NCI-H226 (cell line): Measurements from ENCODE around the gene GLB1L3.
"Not testable (repeated sequence)": the region's sequence is repeated elsewhere in the genome, so short reads cannot be mapped to it uniquely, and the experiment has no call there.

Experiments used
- DNase-seq: peaks from one replicate; pipeline ENCODE4 v3.0.0-alpha.2; 2015

GLB1L3 gene

GRCh38 chr11:134276396-134277182 is 410 bp downstream of the GLB1L3 start:
- no peak for DNase-seq

- no peak for DNase-seq
Observed at GRCh38 chr11:134277183-134278001, 1.2 kb downstream of the GLB1L3 start.

GRCh38 chr11:134278356-134278755 is 2.2 kb downstream of the GLB1L3 start:
- no peak for DNase-seq

GRCh38 chr11:134281635-134282034 is 5.5 kb downstream of the GLB1L3 start:
- not testable (repeated sequence) for DNase-seq

- no peak for DNase-seq
Observed at GRCh38 chr11:134282121-134283045, 6.2 kb downstream of the GLB1L3 start.

- no peak for DNase-seq
Observed at GRCh38 chr11:134283461-134284230, 7.5 kb downstream of the GLB1L3 start.

GRCh38 chr11:134284349-134284748 is 8.2 kb downstream of the GLB1L3 start:
- not testable (repeated sequence) for DNase-seq

GRCh38 chr11:134287561-134287960 is 11.4 kb downstream of the GLB1L3 start:
- DNase-seq = no peak

- no peak for DNase-seq
Observed at GRCh38 chr11:134288486-134288885, 12.3 kb downstream of the GLB1L3 start.

- no peak for DNase-seq
Observed at GRCh38 chr11:134289167-134289566, 13.0 kb downstream of the GLB1L3 start.

- no peak for DNase-seq
Observed at GRCh38 chr11:134289789-134290188, 13.6 kb downstream of the GLB1L3 start.

GRCh38 chr11:134290646-134291045 is 14.5 kb downstream of the GLB1L3 start:
- no peak for DNase-seq

GRCh38 chr11:134291196-134291595 is 15.0 kb downstream of the GLB1L3 start:
- DNase-seq = no peak

- no peak for DNase-seq
Observed at GRCh38 chr11:134292661-134293060, 16.5 kb downstream of the GLB1L3 start.

- no peak for DNase-seq
Observed at GRCh38 chr11:134293119-134294113, 17.2 kb downstream of the GLB1L3 start.

- DNase-seq = no peak
Observed at GRCh38 chr11:134294664-134295063, 18.5 kb downstream of the GLB1L3 start.

GRCh38 chr11:134312223-134312622 is 36.0 kb downstream of the GLB1L3 start:
- no peak for DNase-seq

- no peak for DNase-seq
Observed at GRCh38 chr11:134312807-134313206, 36.6 kb downstream of the GLB1L3 start.

GRCh38 chr11:134313379-134313778 is 37.2 kb downstream of the GLB1L3 start:
- DNase-seq = no peak

GRCh38 chr11:134313821-134314607 is 37.8 kb downstream of the GLB1L3 start:
- no peak for DNase-seq
